HCT116 (cell line): ENCODE measurements around the gene SLC10A7. TPM values are rescaled to one million over a fixed set of nuclear protein-coding genes. Genes with fewer than 3 reads are reported as not detected.

Source experiments
- ATAC-seq: fragments of 200-7000 bp; cut with Tn5 transposase; 2 replicates; pipeline ENCODE4 v1.9.1; 2020; ENCODE audit warnings: mild to moderate bottlenecking, moderate library complexity
- BruUV-seq: library from RNA; stranded (reverse); fragments of 400-500 nt; replicated peaks from 2 replicates; lab custom pipeline; 2021; lab: Mats Ljungman, UMichigan
- CTCF ChIA-PET: fragments of 300-600 bp; sonication (Branson Sonifier 250); formaldehyde crosslinking; loops from one replicate; lab custom pipeline; 2021; ENCODE audit warnings: antibody characterized with exemption; lab: Charles Lee
- POLR2A ChIA-PET: fragments of 300-600, 350-600 bp; sonication (Branson Sonifier 250); formaldehyde crosslinking; loops from one replicate; lab custom pipeline; 2021; ENCODE audit warnings: antibody characterized with exemption; lab: Charles Lee
- RAD21 ChIA-PET, 2 experiments: fragments of 300-600 bp; sonication (Branson Sonifier 250); formaldehyde crosslinking; loops; one replicate each; lab custom pipeline; 2023; ENCODE audit warnings: low total read pairs in 2 of 2; ENCODE audit not compliant: uncharacterized antibody in 2 of 2, unreplicated experiment in 2 of 2, low non-redundant PET in 1 of 2; lab: Charles Lee
- DNase-seq: peaks from one replicate; pipeline ENCODE4 v3.0.0-alpha.2; 2010; ENCODE audit warnings: low read depth, low spot score
- H2AFZ ChIP-seq: fragments of 200-600 bp; shearing (Covaris generic), sonication (generic); 2 replicates; pipeline ENCODE4 v1.6.1; 2017; ENCODE audit warnings: low read depth, mixed run types, mixed read lengths, antibody characterized with exemption, low read length; ENCODE audit not compliant: poor library complexity, severe bottlenecking
- H3K27ac ChIP-seq: 2 replicates; pipeline ENCODE4 v1.5.1; 2012; ENCODE audit warnings: low read depth, low read length
- H3K27me3 ChIP-seq: fragments of 200-600 bp; sonication (generic); 2 replicates; pipeline ENCODE4 v1.6.1; 2016; ENCODE audit warnings: mixed run types, low read length, mixed read lengths; ENCODE audit not compliant: insufficient read depth
- H3K36me3 ChIP-seq, 2 experiments: fragments of 200-500 bp in 1 of 2; fragments of 200-600 bp in 1 of 2; sonication (Bioruptor generic) in 1 of 2; sonication (generic) in 1 of 2; 2 replicates each; pipeline versions ENCODE4 v1.5.1 to v1.6.1; 2014 to 2016; ENCODE audit warnings: low read length in 2 of 2, inconsistent platforms in 1 of 2, mixed read lengths in 1 of 2, mixed run types in 1 of 2; ENCODE audit not compliant: insufficient read depth in 2 of 2, control insufficient read depth in 1 of 2
- H3K4me1 ChIP-seq, 2 experiments: fragments of 200-600 bp in 1 of 2; sonication (generic) in 1 of 2; 2 replicates each; pipeline versions ENCODE4 v1.5.1 to v1.6.1; 2012 to 2017; ENCODE audit warnings: low read length in 2 of 2, inconsistent platforms in 1 of 2, mild to moderate bottlenecking in 1 of 2, mixed read lengths in 1 of 2, mixed run types in 1 of 2, moderate library complexity in 1 of 2; ENCODE audit not compliant: insufficient read depth in 2 of 2, control insufficient read depth in 1 of 2
- H3K4me2 ChIP-seq: fragments of 200-600 bp; sonication (generic); 2 replicates; pipeline ENCODE4 v1.6.1; 2017; ENCODE audit warnings: mixed run types, low read length, mixed read lengths
- H3K4me3 ChIP-seq, 2 experiments: fragments of 200-600 bp in 1 of 2; sonication (generic) in 1 of 2; replicated peaks in 1 of 2; 2 replicates each; pipeline ENCODE4 v1.5.1; 2011 to 2016; ENCODE audit warnings: low read length in 2 of 2, control low read depth in 1 of 2, low read depth in 1 of 2, mild to moderate bottlenecking in 1 of 2, mixed read lengths in 1 of 2, mixed run types in 1 of 2
- H3K79me2 ChIP-seq: fragments of 200-600 bp; sonication (generic); 2 replicates; pipeline ENCODE4 v1.6.1; 2017; ENCODE audit warnings: mild to moderate bottlenecking, mixed run types, low read length, moderate library complexity, mixed read lengths; ENCODE audit not compliant: insufficient read depth
- H3K9ac ChIP-seq: fragments of 200-600 bp; sonication (generic); 2 replicates; pipeline ENCODE4 v1.6.1; 2016; ENCODE audit warnings: low read length, mixed read lengths
- H3K9me2 ChIP-seq: fragments of 200-600 bp; sonication (generic), shearing (Covaris generic); 2 replicates; pipeline ENCODE4 v1.6.1; 2017; ENCODE audit warnings: mixed run types, mild to moderate bottlenecking, moderate library complexity; ENCODE audit not compliant: insufficient read depth
- H3K9me3 ChIP-seq, 2 experiments: fragments of 200-500 bp in 1 of 2; fragments of 200-600 bp in 1 of 2; sonication (Bioruptor generic) in 1 of 2; sonication (generic) in 1 of 2; 2 replicates each; pipeline ENCODE4 v1.6.1; 2014 to 2017; ENCODE audit warnings: low read length in 2 of 2, mixed read lengths in 2 of 2, inconsistent platforms in 1 of 2, low read depth in 1 of 2, mild to moderate bottlenecking in 1 of 2, mixed run types in 1 of 2, moderate library complexity in 1 of 2; ENCODE audit not compliant: control insufficient read depth in 1 of 2, insufficient read depth in 1 of 2
- H4K20me1 ChIP-seq: fragments of 200-600 bp; sonication (generic), shearing (Covaris generic); 2 replicates; pipeline ENCODE4 v1.6.1; 2017; ENCODE audit warnings: mixed run types, mild to moderate bottlenecking, moderate library complexity; ENCODE audit not compliant: insufficient read depth
- EGR1 ChIP-seq: IDR thresholded peaks from 2 replicates; pipeline ENCODE4 v1.6.1; 2012; ENCODE audit warnings: low read depth
- TCF7L2 ChIP-seq: IDR thresholded peaks from 2 replicates; pipeline ENCODE4 v1.7.0; 2011; ENCODE audit warnings: borderline replicate concordance, inconsistent platforms; ENCODE audit not compliant: insufficient read depth, insufficient read length; ENCODE audit errors: extremely low read depth
- YY1 ChIP-seq: IDR thresholded peaks from 2 replicates; pipeline ENCODE4 v1.6.1; 2011; ENCODE audit warnings: low read length, low read depth, moderate library complexity, mild to moderate bottlenecking; ENCODE audit not compliant: insufficient replicate concordance; ENCODE audit errors: extremely low read depth
- intact Hi-C: fragments of 100-400 bp; cut with micrococcal nuclease; formaldehyde crosslinking; loops from 2 replicates; pipeline ENCODE4 v1.10.0; 2022
- total RNA-seq: library from RNA; stranded (reverse); gene quantifications from one replicate; pipeline ENCODE4 v1.2.1, GENCODE V29; 2021; ENCODE audit not compliant: unreplicated experiment
- TF ChIP-seq, protein P1 (sequence below): IDR thresholded peaks from 2 replicates; pipeline ENCODE4 v1.6.1; 2012; ENCODE audit warnings: low read depth

Gene SLC10A7
- total RNA-seq, 1 experiment from 2014 or later, result 5.5 TPM

DNA sequence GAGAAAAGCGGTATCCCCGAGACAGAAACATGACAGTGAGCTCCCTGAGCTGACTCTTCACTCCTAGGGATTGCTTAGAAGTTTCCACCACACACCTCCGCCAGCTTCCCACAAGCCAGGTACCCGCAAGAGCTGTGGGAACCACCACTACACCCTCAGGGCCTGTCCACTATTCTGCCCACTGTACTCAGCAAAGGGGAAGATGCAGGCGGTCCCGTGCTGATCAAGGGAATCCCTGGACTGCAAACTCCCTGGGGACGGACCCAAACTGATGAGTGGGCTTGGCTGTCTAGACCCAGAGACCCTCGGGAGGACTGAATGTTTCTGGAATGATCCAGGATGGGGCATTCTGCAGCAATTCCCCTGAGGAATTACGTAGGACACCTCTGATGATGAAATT is 277.2 kb downstream of the SLC10A7 start:
- BruUV-seq, result no TSS peak
- ChIA-PET CTCF (no interaction called here), RAD21 (no interaction called here), POLR2A (no interaction called here)
- no peak overlapping the region for H2AFZ ChIP-seq
- no peaks in the 10 kb centered on the region for H3K9me2 ChIP-seq
- DNase-seq, result no peak
- H4K20me1 ChIP-seq, result no peaks in the 10 kb centered on the region
- H3K9me3 ChIP-seq, result no peaks in the 10 kb centered on the region
- no peaks in the 10 kb centered on the region for H3K36me3 ChIP-seq
- H3K27ac ChIP-seq, result no peak overlapping the region
- H3K79me2 ChIP-seq, result no peaks in the 10 kb centered on the region
- TF ChIP-seq EGR1, result no peak
- intact Hi-C loops, result no loop called here
- no peak for ATAC-seq
- no peak overlapping the region for H3K4me2 ChIP-seq
- H3K27me3 ChIP-seq, result no peaks in the 10 kb centered on the region
- peaks cover 12 to 31% of the 10 kb centered on the region in 2 experiments for H3K4me1 ChIP-seq
- no peak overlapping the region for H3K4me3 ChIP-seq
- H3K9ac ChIP-seq, result no peak overlapping the region

DNA sequence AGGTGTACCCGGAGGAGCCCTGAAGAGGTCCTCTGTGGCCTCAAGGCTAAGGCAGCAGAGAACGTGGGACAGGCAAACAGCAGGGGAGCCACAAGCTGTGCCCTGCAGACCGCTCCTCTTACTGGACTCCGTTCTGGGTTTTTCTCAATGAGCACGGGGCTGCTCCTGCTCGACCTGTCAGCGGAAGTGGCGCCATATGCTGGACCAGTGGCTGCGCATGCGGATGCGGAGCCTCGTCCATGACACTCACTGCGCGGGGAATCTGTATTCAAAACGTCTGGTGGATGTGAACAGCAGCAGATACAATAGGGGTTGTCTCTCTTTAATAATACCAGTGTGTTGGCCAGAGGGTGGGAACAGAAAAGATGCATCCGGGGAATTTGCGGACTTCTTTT is 277.9 kb downstream of the SLC10A7 start:
- no peak for DNase-seq
- no peak for ATAC-seq
- BruUV-seq, result no TSS peak
- H3K4me3 ChIP-seq, result no peak overlapping the region
- ChIA-PET CTCF (no interaction called here), RAD21 (no interaction called here), POLR2A (no interaction called here)
- no peak overlapping the region for H3K27ac ChIP-seq
- no peak for TF ChIP-seq YY1
- TF ChIP-seq, protein P1, sequence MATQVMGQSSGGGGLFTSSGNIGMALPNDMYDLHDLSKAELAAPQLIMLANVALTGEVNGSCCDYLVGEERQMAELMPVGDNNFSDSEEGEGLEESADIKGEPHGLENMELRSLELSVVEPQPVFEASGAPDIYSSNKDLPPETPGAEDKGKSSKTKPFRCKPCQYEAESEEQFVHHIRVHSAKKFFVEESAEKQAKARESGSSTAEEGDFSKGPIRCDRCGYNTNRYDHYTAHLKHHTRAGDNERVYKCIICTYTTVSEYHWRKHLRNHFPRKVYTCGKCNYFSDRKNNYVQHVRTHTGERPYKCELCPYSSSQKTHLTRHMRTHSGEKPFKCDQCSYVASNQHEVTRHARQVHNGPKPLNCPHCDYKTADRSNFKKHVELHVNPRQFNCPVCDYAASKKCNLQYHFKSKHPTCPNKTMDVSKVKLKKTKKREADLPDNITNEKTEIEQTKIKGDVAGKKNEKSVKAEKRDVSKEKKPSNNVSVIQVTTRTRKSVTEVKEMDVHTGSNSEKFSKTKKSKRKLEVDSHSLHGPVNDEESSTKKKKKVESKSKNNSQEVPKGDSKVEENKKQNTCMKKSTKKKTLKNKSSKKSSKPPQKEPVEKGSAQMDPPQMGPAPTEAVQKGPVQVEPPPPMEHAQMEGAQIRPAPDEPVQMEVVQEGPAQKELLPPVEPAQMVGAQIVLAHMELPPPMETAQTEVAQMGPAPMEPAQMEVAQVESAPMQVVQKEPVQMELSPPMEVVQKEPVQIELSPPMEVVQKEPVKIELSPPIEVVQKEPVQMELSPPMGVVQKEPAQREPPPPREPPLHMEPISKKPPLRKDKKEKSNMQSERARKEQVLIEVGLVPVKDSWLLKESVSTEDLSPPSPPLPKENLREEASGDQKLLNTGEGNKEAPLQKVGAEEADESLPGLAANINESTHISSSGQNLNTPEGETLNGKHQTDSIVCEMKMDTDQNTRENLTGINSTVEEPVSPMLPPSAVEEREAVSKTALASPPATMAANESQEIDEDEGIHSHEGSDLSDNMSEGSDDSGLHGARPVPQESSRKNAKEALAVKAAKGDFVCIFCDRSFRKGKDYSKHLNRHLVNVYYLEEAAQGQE, result no peak
- TF ChIP-seq TCF7L2, result no peak
- no peaks in the 10 kb centered on the region for H3K36me3 ChIP-seq
- no peaks in the 10 kb centered on the region for H3K9me3 ChIP-seq
- no peaks in the 10 kb centered on the region for H3K9me2 ChIP-seq
- no peaks in the 10 kb centered on the region for H3K79me2 ChIP-seq
- no peak overlapping the region for H3K9ac ChIP-seq
- intact Hi-C loops, result loop anchor here (2.0 kb wide), 1 partner anchor 93 kb away; no protein-coding TSS in a partner anchor
- H4K20me1 ChIP-seq, result no peaks in the 10 kb centered on the region
- peaks cover 12 to 31% of the 10 kb centered on the region in 2 experiments for H3K4me1 ChIP-seq
- H3K27me3 ChIP-seq, result no peaks in the 10 kb centered on the region
- no peak overlapping the region for H3K4me2 ChIP-seq
- no peak overlapping the region for H2AFZ ChIP-seq
